A549 (cell line): Measurements from ENCODE around the gene KLHL29. TPM values are rescaled to one million over a fixed set of nuclear protein-coding genes. Genes with fewer than 3 reads are reported as not detected.

ENCODE experiments used
- ATAC-seq, 2 experiments: fragments of 200-7000 bp in 1 of 2; fragments of >200 bp in 1 of 2; cut with Nextera tagmentation in 1 of 2; cut with Tn5 transposase in 1 of 2; 3 replicates each; pipeline versions ENCODE4 v1.8.0 to v1.9.1; 2018 to 2020; ENCODE audit warnings: mild to moderate bottlenecking in 1 of 2, moderate library complexity in 1 of 2
- CTCF ChIA-PET: fragments of 300-600 bp; sonication (Branson Sonifier 250); formaldehyde crosslinking; extraction: SDS; loops from one replicate; lab custom pipeline; 2021; ENCODE audit warnings: antibody characterized with exemption, inconsistent platforms; lab: Yijun Ruan, JAX
- POLR2A ChIA-PET: fragments of 350-600 bp; formaldehyde crosslinking; extraction: SDS; loops from one replicate; lab custom pipeline; 2021; ENCODE audit warnings: antibody characterized with exemption, inconsistent platforms; lab: Yijun Ruan, JAX
- DNase-seq, 2 experiments: peaks; one replicate each; pipeline versions ENCODE4 v3.0.0 to v3.0.0-alpha.2; 2011 to 2016; ENCODE audit warnings: low read depth in 1 of 2, low spot score in 1 of 2
- FAIRE-seq: peaks from 2 replicates; lab custom pipeline; 2011; peaks lifted over from hg19 to GRCh38; lab: Jason Lieb, UNC
- H3K27ac ChIP-seq, 2 experiments: fragments of >200 bp; sonication (Bioruptor Twin); formaldehyde crosslinking; 3 replicates each; pipeline ENCODE4 v1.5.1; 2016 to 2017
- H3K4me1 ChIP-seq: fragments of >200 bp; sonication (Bioruptor Twin); formaldehyde crosslinking; 3 replicates; pipeline ENCODE4 v1.6.1; 2016
- H3K4me2 ChIP-seq: fragments of >200 bp; sonication (Bioruptor Twin); formaldehyde crosslinking; 3 replicates; pipeline ENCODE4 v1.6.1; 2016
- H3K4me3 ChIP-seq: fragments of >200 bp; sonication (Bioruptor Twin); formaldehyde crosslinking; 3 replicates; pipeline ENCODE4 v1.5.1; 2016
- H3K9me3 ChIP-seq: fragments of >200 bp; sonication (Bioruptor Twin); formaldehyde crosslinking; 3 replicates; pipeline ENCODE4 v1.6.1; 2016
- CBX8 ChIP-seq: fragments of 200-600 bp; sonication (generic); IDR thresholded peaks from 2 replicates; pipeline ENCODE4 v1.6.1; 2016
- CEBPB ChIP-seq, 2 experiments: fragments of >200 bp in 1 of 2; sonication (Bioruptor Twin) in 1 of 2; formaldehyde crosslinking in 1 of 2; IDR thresholded peaks; 2 replicates each; pipeline ENCODE4 v1.6.1; 2012 to 2016
- CHD2 ChIP-seq: fragments of 150-350 bp; IDR thresholded peaks from 2 replicates; pipeline ENCODE4 v1.6.1; 2014; ENCODE audit warnings: low read length; ENCODE audit not compliant: partially characterized antibody
- CTCF ChIP-seq: fragments of >200 bp; sonication (Bioruptor Twin); formaldehyde crosslinking; IDR thresholded peaks from 3 replicates; pipeline ENCODE4 v1.5.1; 2016
- E2F6 ChIP-seq: IDR thresholded peaks from 2 replicates; pipeline ENCODE4 v1.6.1; 2012; ENCODE audit warnings: low read depth, borderline replicate concordance
- ESRRA ChIP-seq: fragments of 150-350 bp; IDR thresholded peaks from 2 replicates; pipeline ENCODE4 v1.6.1; 2014; ENCODE audit warnings: mild to moderate bottlenecking, low read length, borderline replicate concordance
- GATA3 ChIP-seq: IDR thresholded peaks from 2 replicates; pipeline ENCODE4 v1.6.1; 2012; ENCODE audit warnings: borderline replicate concordance
- HOXA7 ChIP-seq: fragments of 250-450 bp; sonication (Bioruptor Pico); IDR thresholded peaks from 2 replicates; pipeline ENCODE4 v1.5.0; 2020; ENCODE audit warnings: mild to moderate bottlenecking, moderate library complexity
- JUNB ChIP-seq: fragments of >200 bp; sonication (Bioruptor Twin); formaldehyde crosslinking; IDR thresholded peaks from 2 replicates; pipeline ENCODE4 v1.6.1; 2016
- MYC ChIP-seq: IDR thresholded peaks from 2 replicates; pipeline ENCODE4 v1.6.1; 2012; ENCODE audit warnings: mild to moderate bottlenecking, inconsistent platforms, low read length, improper control_type of control experiment, borderline replicate concordance
- NFE2L2 ChIP-seq: fragments of 150-350 bp; conservative IDR thresholded peaks from 2 replicates; pipeline ENCODE4 v1.6.1; 2014; ENCODE audit warnings: low read length
- NR3C1 ChIP-seq: fragments of >200 bp; sonication (Bioruptor Twin); formaldehyde crosslinking; IDR thresholded peaks from 3 replicates; pipeline ENCODE4 v1.6.1; 2017
- PBX3 ChIP-seq: IDR thresholded peaks from 2 replicates; pipeline ENCODE4 v1.6.1; 2012
- ZC3H11A ChIP-seq: fragments of 450-650 bp; IDR thresholded peaks from 2 replicates; pipeline ENCODE4 v1.6.1; 2014; ENCODE audit warnings: antibody characterized with exemption, mild to moderate bottlenecking
- WGBS: methylation state at CpG from one replicate; pipeline ENCODE4 v1.1.6; 2017; ENCODE audit errors: missing lambda C conversion rate; 5-methylcytosine and 5-hydroxymethylcytosine counted together
- polyA plus RNA-seq, 4 experiments: library from polyadenylated mRNA; depleted of rRNA in 3 of 4; stranded (reverse); fragments of >200 nt; fragmentation: RNase III in 1 of 4; extraction: RNeasy Plus Mini Kit Qiagen cat#74134 plus additional on column Dnase treatment in 1 of 4; gene quantifications; 2 replicates in 3 of 4; 3 replicates in 1 of 4; pipeline ENCODE4 v1.2.3, GENCODE V29; 2011 to 2017
- TF ChIP-seq, protein P1 (sequence below): fragments of 250-450 bp; sonication (Bioruptor Pico); IDR thresholded peaks from 2 replicates; pipeline ENCODE4 v1.5.0; 2020; ENCODE audit warnings: low read depth, mild to moderate bottlenecking, moderate library complexity
- TF ChIP-seq, protein P2 (sequence below): fragments of 150-350 bp; IDR thresholded peaks from 2 replicates; pipeline ENCODE4 v1.6.1; 2014; ENCODE audit warnings: low read depth, mild to moderate bottlenecking, low read length
- TF ChIP-seq, protein P3 (sequence below): IDR thresholded peaks from 2 replicates; pipeline ENCODE4 v1.6.1; 2012

KLHL29 gene
- polyA plus RNA-seq, 2 of the 4 experiments (the other 2 are of a cell fraction) = 1.3 to 2.5 TPM

GRCh38 chr2:23669413-23670244 lies 284.6 kb downstream of the KLHL29 start (continued):
- TF ChIP-seq CEBPB (IDR thresholded peaks at IDR 0.05) (no peak), CTCF (no peak), PBX3 (no peak), GATA3 (no peak), NR3C1 (no peak), ESRRA (no peak), JUNB (no peak), CHD2 (no peak)
- TF ChIP-seq, protein P1, sequence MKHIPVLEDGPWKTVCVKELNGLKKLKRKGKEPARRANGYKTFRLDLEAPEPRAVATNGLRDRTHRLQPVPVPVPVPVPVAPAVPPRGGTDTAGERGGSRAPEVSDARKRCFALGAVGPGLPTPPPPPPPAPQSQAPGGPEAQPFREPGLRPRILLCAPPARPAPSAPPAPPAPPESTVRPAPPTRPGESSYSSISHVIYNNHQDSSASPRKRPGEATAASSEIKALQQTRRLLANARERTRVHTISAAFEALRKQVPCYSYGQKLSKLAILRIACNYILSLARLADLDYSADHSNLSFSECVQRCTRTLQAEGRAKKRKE (CRISPR knock-in tag) = no peak
- TF ChIP-seq, protein P2, sequence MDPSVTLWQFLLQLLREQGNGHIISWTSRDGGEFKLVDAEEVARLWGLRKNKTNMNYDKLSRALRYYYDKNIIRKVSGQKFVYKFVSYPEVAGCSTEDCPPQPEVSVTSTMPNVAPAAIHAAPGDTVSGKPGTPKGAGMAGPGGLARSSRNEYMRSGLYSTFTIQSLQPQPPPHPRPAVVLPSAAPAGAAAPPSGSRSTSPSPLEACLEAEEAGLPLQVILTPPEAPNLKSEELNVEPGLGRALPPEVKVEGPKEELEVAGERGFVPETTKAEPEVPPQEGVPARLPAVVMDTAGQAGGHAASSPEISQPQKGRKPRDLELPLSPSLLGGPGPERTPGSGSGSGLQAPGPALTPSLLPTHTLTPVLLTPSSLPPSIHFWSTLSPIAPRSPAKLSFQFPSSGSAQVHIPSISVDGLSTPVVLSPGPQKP = no peak

GRCh38 chr2:23670245-23670592 lies 285.2 kb downstream of the KLHL29 start:
- no peak for DNase-seq
- no peak for ATAC-seq
- CTCF ChIA-PET = no interaction called here
- FAIRE-seq = no peak
- Histone ChIP-seq H3K4me3 (no peak overlapping the region), H3K27ac (no peak overlapping the region), H3K9me3 (no peaks in the 10 kb centered on the region), H3K4me1 (no peaks in the 10 kb centered on the region), H3K4me2 (no peak overlapping the region)
- POLR2A ChIA-PET = no interaction called here
- TF ChIP-seq ZC3H11A = no peak
- TF ChIP-seq CTCF = no peak
- TF ChIP-seq MYC = no peak
- TF ChIP-seq, protein P3, sequence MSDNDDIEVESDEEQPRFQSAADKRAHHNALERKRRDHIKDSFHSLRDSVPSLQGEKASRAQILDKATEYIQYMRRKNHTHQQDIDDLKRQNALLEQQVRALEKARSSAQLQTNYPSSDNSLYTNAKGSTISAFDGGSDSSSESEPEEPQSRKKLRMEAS = no peak
- no peak for TF ChIP-seq E2F6
- no peak for TF ChIP-seq NFE2L2
- TF ChIP-seq CBX8 = no peak
- TF ChIP-seq HOXA7 (CRISPR knock-in tag) = no peak
- WGBS = 89% methylated on average over 6 of the region's 11 CpGs
